BJ (cell line): Measurements from ENCODE around the gene THSD7B. TPM values are rescaled to one million over a fixed set of nuclear protein-coding genes. Genes with fewer than 3 reads are reported as not detected.

Experiments used
- CTCF ChIA-PET: fragments of 350-600 bp; formaldehyde crosslinking; extraction: SDS; loops from one replicate; lab custom pipeline; 2021; ENCODE audit warnings: antibody characterized with exemption, inconsistent platforms; lab: Yijun Ruan, JAX
- POLR2A ChIA-PET: fragments of 300-600 bp; sonication (Branson Sonifier 250); formaldehyde crosslinking; extraction: SDS; loops from one replicate; lab custom pipeline; 2021; ENCODE audit warnings: antibody characterized with exemption; lab: Charles Lee
- DNase-seq: peaks from one replicate; pipeline ENCODE4 v3.0.0-alpha.2; 2011; ENCODE audit warnings: low read depth
- H3K27me3 ChIP-seq: 2 replicates; pipeline ENCODE4 v1.6.0; 2011; ENCODE audit warnings: low read length; ENCODE audit not compliant: control insufficient read depth, insufficient read depth
- H3K36me3 ChIP-seq: 2 replicates; pipeline ENCODE4 v1.5.1; 2011; ENCODE audit warnings: low read length; ENCODE audit not compliant: control insufficient read depth, insufficient read depth
- H3K4me3 ChIP-seq: 2 replicates; pipeline ENCODE4 v1.5.1; 2011; ENCODE audit warnings: low read depth, mild to moderate bottlenecking, control low read depth, low read length
- CTCF ChIP-seq: IDR thresholded peaks from 2 replicates; pipeline ENCODE4 v1.5.1; 2011; ENCODE audit warnings: low read depth, mild to moderate bottlenecking, control low read depth, inconsistent platforms, low read length, moderate library complexity; ENCODE audit not compliant: insufficient read depth
- polyA plus RNA-seq: library from polyadenylated mRNA; depleted of rRNA; stranded (reverse); fragments of >200 nt; gene quantifications from 2 replicates; pipeline ENCODE4 v1.2.3, GENCODE V29; 2011

THSD7B gene
- polyA plus RNA-seq, 1 experiment = 0.13 TPM

- POLR2A ChIA-PET = no interaction called here
- DNase-seq = no peak
- H3K36me3 ChIP-seq = no peaks in the 10 kb centered on the region
- no peak for TF ChIP-seq CTCF
- no peak overlapping the region for H3K4me3 ChIP-seq
- no peaks in the 10 kb centered on the region for H3K27me3 ChIP-seq
- CTCF ChIA-PET = no interaction called here
Measured at GRCh38 chr2:137157851-137158250, 392.5 kb downstream of the THSD7B start.

GRCh38 chr2:137161250-137161649 lies 395.9 kb downstream of the THSD7B start:
- Histone ChIP-seq H3K27me3 (no peaks in the 10 kb centered on the region), H3K4me3 (no peak overlapping the region), H3K36me3 (no peaks in the 10 kb centered on the region)
- no peak for TF ChIP-seq CTCF
- DNase-seq = no peak
- ChIA-PET POLR2A (no interaction called here), CTCF (interaction anchor here (1.4 kb wide), 1 partner anchor 13 kb away, joined by 3 read pairs; no protein-coding TSS in a partner anchor)

- ChIA-PET CTCF (no interaction called here), POLR2A (no interaction called here)
Measured at GRCh38 chr2:137165968-137166367, 400.6 kb downstream of the THSD7B start.

GRCh38 chr2:137167651-137168050 lies 402.3 kb downstream of the THSD7B start:
- H3K27me3 ChIP-seq = no peaks in the 10 kb centered on the region
- DNase-seq = no peak
- TF ChIP-seq CTCF = no peak
- H3K36me3 ChIP-seq = no peaks in the 10 kb centered on the region
- no peak overlapping the region for H3K4me3 ChIP-seq
- ChIA-PET POLR2A (no interaction called here), CTCF (no interaction called here)

More at GRCh38 chr2:137165968-137166367, 400.6 kb downstream of the THSD7B start:
- H3K27me3 ChIP-seq = no peaks in the 10 kb centered on the region
- DNase-seq = no peak
- TF ChIP-seq CTCF = no peak
- no peaks in the 10 kb centered on the region for H3K36me3 ChIP-seq
- H3K4me3 ChIP-seq = no peak overlapping the region

- ChIA-PET POLR2A (no interaction called here), CTCF (no interaction called here)
- H3K4me3 ChIP-seq = no peak overlapping the region
- DNase-seq = peak; percentile 21
- no peak for TF ChIP-seq CTCF
- H3K27me3 ChIP-seq = no peaks in the 10 kb centered on the region
- no peaks in the 10 kb centered on the region for H3K36me3 ChIP-seq
Measured at GRCh38 chr2:137168552-137168951, 403.2 kb downstream of the THSD7B start.
